ENCODE data around the gene SLC16A3. TPM values are rescaled to one million over a fixed set of nuclear protein-coding genes. Genes with fewer than 3 reads are reported as not detected.

SLC16A3 gene
- polyA plus RNA-seq, 1 of the 3 experiments (the other 2 are of a cell fraction) = 70.7 TPM

DNA sequence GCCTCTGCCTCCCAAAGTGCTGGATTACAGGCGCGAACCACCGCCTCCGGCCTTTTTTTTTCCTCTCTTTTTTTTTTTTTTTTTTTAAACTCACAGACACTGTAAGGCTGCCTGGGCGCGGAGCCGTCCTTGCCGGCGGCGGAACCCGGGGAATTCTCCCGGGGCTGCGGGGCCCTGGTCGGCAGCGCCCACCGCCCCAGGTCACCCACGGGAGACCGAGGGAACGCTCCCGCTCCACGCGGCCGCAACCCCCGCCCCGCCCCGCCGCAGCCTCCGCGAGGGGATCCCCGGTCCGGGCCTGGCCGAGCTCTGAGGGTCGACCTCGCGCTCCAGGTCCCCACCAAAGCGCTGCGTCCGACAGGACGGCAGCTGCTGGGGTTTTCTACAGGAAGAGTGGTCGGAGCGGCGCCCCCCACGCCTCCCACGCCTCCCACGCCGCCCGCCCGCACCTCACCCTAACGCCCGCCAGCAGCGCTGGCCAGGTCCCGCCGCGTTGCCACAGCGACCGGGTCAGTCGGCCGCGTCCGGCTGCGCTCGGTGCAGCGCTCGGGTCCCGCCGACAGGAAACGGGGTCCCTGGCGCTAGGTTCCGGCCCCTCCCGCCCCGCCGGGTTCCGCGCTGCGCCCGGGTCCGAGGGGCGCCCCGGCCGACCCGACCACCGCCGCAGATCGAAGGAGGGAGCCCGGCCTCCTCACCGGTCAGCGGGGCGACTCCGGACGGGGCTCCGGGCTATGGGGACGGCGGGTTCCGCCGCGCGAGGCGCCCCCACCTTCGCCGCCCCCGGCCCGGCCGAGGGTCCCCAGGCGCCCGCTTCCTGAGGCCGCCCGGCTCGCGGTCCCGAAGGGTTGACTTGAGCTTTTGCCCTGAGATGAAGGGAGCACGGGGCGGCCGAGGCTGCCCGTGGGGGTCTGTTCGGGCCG lies 16.3 kb upstream of the SLC16A3 start, which contains the start of gene CCDC57:
CCDC57 (minus strand) TSS at position 512 of the 920 bp plus-strand sequence. CDS start 10,898 bp downstream, outside the sequence.
- Histone ChIP-seq H3F3A (replicated peaks; ENCODE audit: insufficient read depth) (peaks cover 30% of the 10 kb centered on the region), H3K36me3 (replicated peaks in 1 of 2; ENCODE audit: control insufficient read depth in 1 of 2, insufficient read depth in 2 of 2, low read length in 1 of 2) (peaks cover 2 to 10% of the 10 kb centered on the region in 2 experiments), H3K27ac (ENCODE audit: low read depth in 2 of 2, low read length in 1 of 2) (peak within 1 kb of the TSS; percentile 83 to 89), H4K20me1 (ENCODE audit: insufficient read depth) (no peaks in the 10 kb centered on the region), H3K9me3 (no peaks in the 10 kb centered on the region), H3K9ac (peak within 1 kb of the TSS; percentile 93), H3K4me1 (ENCODE audit: control insufficient read depth in 1 of 2, insufficient read depth in 2 of 2, low read depth in 1 of 2, low read length in 1 of 2) (peaks cover 20 to 41% of the 10 kb centered on the region in 2 experiments), H3K4me2 (peak within 1 kb of the TSS; percentile 99), H3K27me3 (ENCODE audit: insufficient read depth) (no peaks in the 10 kb centered on the region), H3K4me3 (ENCODE audit: low read depth in 2 of 2, low read length in 1 of 2) (peak within 1 kb of the TSS; percentile 76 to 88), H2AFZ (ENCODE audit: low read depth) (peak within 1 kb of the TSS; percentile 80; the same call in 1 of the 2 replicates), H3K79me2 (ENCODE audit: insufficient read depth) (peaks cover 33% of the 10 kb centered on the region), H3K9me2 (no peaks in the 10 kb centered on the region)
- POLR2A ChIA-PET = no interaction called here
- CTCF ChIA-PET = interaction anchor here (0.6 to 3.1 kb wide), 10 partner anchors 13 to 182 kb away, joined by 3 to 12 read pairs (median 4); partner anchors contain the start of genes CD7, RAC3 and SECTM1
- WGBS (ENCODE audit: low lambda C conversion rate) = 0% methylated on average over 55 of the region's 116 CpGs
- DNase-seq = peak; percentile 99
- no peak for TF ChIP-seq MEF2A (IDR thresholded peaks at IDR 0.05; ENCODE audit: borderline replicate concordance, low read depth)
- TF ChIP-seq TEAD4 (IDR thresholded peaks at IDR 0.05; ENCODE audit: borderline replicate concordance, insufficient read depth) = no peak; the same call in 1 of the 2 replicates
- TF ChIP-seq FOXJ3 (CRISPR knock-in tag; IDR thresholded peaks at IDR 0.05) = no peak
- TF ChIP-seq RCOR1 (IDR thresholded peaks at IDR 0.05; ENCODE audit: low read length) = peak; percentile 65; the same call in 1 of the 2 replicates
- TF ChIP-seq, protein P1, sequence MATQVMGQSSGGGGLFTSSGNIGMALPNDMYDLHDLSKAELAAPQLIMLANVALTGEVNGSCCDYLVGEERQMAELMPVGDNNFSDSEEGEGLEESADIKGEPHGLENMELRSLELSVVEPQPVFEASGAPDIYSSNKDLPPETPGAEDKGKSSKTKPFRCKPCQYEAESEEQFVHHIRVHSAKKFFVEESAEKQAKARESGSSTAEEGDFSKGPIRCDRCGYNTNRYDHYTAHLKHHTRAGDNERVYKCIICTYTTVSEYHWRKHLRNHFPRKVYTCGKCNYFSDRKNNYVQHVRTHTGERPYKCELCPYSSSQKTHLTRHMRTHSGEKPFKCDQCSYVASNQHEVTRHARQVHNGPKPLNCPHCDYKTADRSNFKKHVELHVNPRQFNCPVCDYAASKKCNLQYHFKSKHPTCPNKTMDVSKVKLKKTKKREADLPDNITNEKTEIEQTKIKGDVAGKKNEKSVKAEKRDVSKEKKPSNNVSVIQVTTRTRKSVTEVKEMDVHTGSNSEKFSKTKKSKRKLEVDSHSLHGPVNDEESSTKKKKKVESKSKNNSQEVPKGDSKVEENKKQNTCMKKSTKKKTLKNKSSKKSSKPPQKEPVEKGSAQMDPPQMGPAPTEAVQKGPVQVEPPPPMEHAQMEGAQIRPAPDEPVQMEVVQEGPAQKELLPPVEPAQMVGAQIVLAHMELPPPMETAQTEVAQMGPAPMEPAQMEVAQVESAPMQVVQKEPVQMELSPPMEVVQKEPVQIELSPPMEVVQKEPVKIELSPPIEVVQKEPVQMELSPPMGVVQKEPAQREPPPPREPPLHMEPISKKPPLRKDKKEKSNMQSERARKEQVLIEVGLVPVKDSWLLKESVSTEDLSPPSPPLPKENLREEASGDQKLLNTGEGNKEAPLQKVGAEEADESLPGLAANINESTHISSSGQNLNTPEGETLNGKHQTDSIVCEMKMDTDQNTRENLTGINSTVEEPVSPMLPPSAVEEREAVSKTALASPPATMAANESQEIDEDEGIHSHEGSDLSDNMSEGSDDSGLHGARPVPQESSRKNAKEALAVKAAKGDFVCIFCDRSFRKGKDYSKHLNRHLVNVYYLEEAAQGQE (IDR thresholded peaks at IDR 0.05; ENCODE audit: low read depth, low read length) = peak; percentile 69; the same call in 1 of the 2 replicates
- no peak for TF ChIP-seq JUND (IDR thresholded peaks at IDR 0.05)
- TF ChIP-seq, protein P2, sequence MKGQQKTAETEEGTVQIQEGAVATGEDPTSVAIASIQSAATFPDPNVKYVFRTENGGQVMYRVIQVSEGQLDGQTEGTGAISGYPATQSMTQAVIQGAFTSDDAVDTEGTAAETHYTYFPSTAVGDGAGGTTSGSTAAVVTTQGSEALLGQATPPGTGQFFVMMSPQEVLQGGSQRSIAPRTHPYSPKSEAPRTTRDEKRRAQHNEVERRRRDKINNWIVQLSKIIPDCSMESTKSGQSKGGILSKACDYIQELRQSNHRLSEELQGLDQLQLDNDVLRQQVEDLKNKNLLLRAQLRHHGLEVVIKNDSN (IDR thresholded peaks at IDR 0.05; ENCODE audit: borderline replicate concordance, low read depth) = peak; percentile 24; the same call in 1 of the 2 replicates
- TF ChIP-seq ELF1 (IDR thresholded peaks at IDR 0.05) = no peak; the same call in 1 of the 2 replicates
- no peak for TF ChIP-seq NFIC (IDR thresholded peaks at IDR 0.05; ENCODE audit: borderline replicate concordance)
- TF ChIP-seq, protein P3, sequence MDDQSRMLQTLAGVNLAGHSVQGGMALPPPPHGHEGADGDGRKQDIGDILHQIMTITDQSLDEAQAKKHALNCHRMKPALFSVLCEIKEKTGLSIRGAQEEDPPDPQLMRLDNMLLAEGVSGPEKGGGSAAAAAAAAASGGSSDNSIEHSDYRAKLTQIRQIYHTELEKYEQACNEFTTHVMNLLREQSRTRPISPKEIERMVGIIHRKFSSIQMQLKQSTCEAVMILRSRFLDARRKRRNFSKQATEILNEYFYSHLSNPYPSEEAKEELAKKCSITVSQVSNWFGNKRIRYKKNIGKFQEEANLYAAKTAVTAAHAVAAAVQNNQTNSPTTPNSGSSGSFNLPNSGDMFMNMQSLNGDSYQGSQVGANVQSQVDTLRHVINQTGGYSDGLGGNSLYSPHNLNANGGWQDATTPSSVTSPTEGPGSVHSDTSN (IDR thresholded peaks at IDR 0.05) = no peak
- TF ChIP-seq FOXM1 (IDR thresholded peaks at IDR 0.05; ENCODE audit: low read depth) = no peak
- TF ChIP-seq SIN3A (IDR thresholded peaks at IDR 0.05; ENCODE audit: borderline replicate concordance, low read depth, low read length) = peak; percentile 88; the same call in 1 of the 2 replicates
- no peak for TF ChIP-seq RAD21 (IDR thresholded peaks at IDR 0.05; ENCODE audit: low read length)
- TF ChIP-seq, protein P4, sequence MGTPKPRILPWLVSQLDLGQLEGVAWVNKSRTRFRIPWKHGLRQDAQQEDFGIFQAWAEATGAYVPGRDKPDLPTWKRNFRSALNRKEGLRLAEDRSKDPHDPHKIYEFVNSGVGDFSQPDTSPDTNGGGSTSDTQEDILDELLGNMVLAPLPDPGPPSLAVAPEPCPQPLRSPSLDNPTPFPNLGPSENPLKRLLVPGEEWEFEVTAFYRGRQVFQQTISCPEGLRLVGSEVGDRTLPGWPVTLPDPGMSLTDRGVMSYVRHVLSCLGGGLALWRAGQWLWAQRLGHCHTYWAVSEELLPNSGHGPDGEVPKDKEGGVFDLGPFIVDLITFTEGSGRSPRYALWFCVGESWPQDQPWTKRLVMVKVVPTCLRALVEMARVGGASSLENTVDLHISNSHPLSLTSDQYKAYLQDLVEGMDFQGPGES (IDR thresholded peaks at IDR 0.05; ENCODE audit: low read depth, low read length) = no peak
- TF ChIP-seq YY1 (IDR thresholded peaks at IDR 0.05; ENCODE audit: low read depth) = no peak
- TF ChIP-seq EP300 (IDR thresholded peaks at IDR 0.05; ENCODE audit: borderline replicate concordance in 1 of 2, low read depth in 1 of 2, low read length in 1 of 2) = peak in 1 of 2 experiments; percentile 13; a peak in 1 of 4 replicates
- no peak for TF ChIP-seq RFX5 (IDR thresholded peaks at IDR 0.05; ENCODE audit: low read length)
- no peak; the same call in 1 of the 2 replicates for TF ChIP-seq RXRA (IDR thresholded peaks at IDR 0.05; ENCODE audit: borderline replicate concordance, low read depth)
- TF ChIP-seq, protein P5, sequence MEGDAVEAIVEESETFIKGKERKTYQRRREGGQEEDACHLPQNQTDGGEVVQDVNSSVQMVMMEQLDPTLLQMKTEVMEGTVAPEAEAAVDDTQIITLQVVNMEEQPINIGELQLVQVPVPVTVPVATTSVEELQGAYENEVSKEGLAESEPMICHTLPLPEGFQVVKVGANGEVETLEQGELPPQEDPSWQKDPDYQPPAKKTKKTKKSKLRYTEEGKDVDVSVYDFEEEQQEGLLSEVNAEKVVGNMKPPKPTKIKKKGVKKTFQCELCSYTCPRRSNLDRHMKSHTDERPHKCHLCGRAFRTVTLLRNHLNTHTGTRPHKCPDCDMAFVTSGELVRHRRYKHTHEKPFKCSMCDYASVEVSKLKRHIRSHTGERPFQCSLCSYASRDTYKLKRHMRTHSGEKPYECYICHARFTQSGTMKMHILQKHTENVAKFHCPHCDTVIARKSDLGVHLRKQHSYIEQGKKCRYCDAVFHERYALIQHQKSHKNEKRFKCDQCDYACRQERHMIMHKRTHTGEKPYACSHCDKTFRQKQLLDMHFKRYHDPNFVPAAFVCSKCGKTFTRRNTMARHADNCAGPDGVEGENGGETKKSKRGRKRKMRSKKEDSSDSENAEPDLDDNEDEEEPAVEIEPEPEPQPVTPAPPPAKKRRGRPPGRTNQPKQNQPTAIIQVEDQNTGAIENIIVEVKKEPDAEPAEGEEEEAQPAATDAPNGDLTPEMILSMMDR (IDR thresholded peaks at IDR 0.05) = no peak
- peak; percentile 94 for TF ChIP-seq MXI1 (IDR thresholded peaks at IDR 0.05; ENCODE audit: low read depth, low read length)
- TF ChIP-seq EZH2phosphoT487 (IDR thresholded peaks at IDR 0.05; ENCODE audit: borderline replicate concordance, low read depth) = no peak
- TF ChIP-seq GABPA (IDR thresholded peaks at IDR 0.05; ENCODE audit: low read depth) = peak; percentile 82
- no peak for TF ChIP-seq NRF1 (IDR thresholded peaks at IDR 0.05; ENCODE audit: low read depth, low read length)

All from SK-N-SH (cell line).